Measurements from ENCODE around the gene DGCR8.
"Not testable (repeated sequence)": the region's sequence is repeated elsewhere in the genome, so short reads cannot be mapped to it uniquely, and the experiment has no call there.

Gene DGCR8

GRCh38 chr22:20066617-20067383 is 13.2 kb upstream of the DGCR8 start:
- no peak for DNase-seq (ENCODE audit: low spot score)

GRCh38 chr22:20067384-20067682 is 12.7 kb upstream of the DGCR8 start:
- not testable (repeated sequence) for DNase-seq (ENCODE audit: low spot score)

- no peak for DNase-seq (ENCODE audit: low spot score)
Measured at GRCh38 chr22:20068640-20069039, 11.4 kb upstream of the DGCR8 start.

GRCh38 chr22:20069331-20070042 is 10.6 kb upstream of the DGCR8 start:
- DNase-seq (ENCODE audit: low spot score): no peak

GRCh38 chr22:20071524-20071972 is 8.5 kb upstream of the DGCR8 start:
- no peak for DNase-seq (ENCODE audit: low spot score)

- DNase-seq (ENCODE audit: low spot score): no peak
Measured at GRCh38 chr22:20076627-20077172, 3.3 kb upstream of the DGCR8 start.

- peak; percentile 32 for DNase-seq (ENCODE audit: low spot score)
Measured at GRCh38 chr22:20080445-20080775, 369 bp downstream of the DGCR8 start.

- peak; percentile 32 for DNase-seq (ENCODE audit: low spot score)
Measured at GRCh38 chr22:20080776-20081654, 974 bp downstream of the DGCR8 start.

GRCh38 chr22:20083157-20083890 is 3.3 kb downstream of the DGCR8 start:
- no peak for DNase-seq (ENCODE audit: low spot score)

- DNase-seq (ENCODE audit: low spot score): no peak
Measured at GRCh38 chr22:20083891-20084546, 4.0 kb downstream of the DGCR8 start.

- DNase-seq (ENCODE audit: low spot score): peak; percentile 67
Measured at GRCh38 chr22:20084547-20085413, 4.7 kb downstream of the DGCR8 start.

GRCh38 chr22:20085651-20086050 is 5.6 kb downstream of the DGCR8 start:
- no peak for DNase-seq (ENCODE audit: low spot score)

GRCh38 chr22:20086101-20086599 is 6.1 kb downstream of the DGCR8 start:
- no peak for DNase-seq (ENCODE audit: low spot score)

GRCh38 chr22:20086763-20087162 is 6.7 kb downstream of the DGCR8 start:
- no peak for DNase-seq (ENCODE audit: low spot score)

- no peak for DNase-seq (ENCODE audit: low spot score)
Measured at GRCh38 chr22:20087319-20088262, 7.5 kb downstream of the DGCR8 start.

- DNase-seq (ENCODE audit: low spot score): no peak
Measured at GRCh38 chr22:20088263-20088648, 8.2 kb downstream of the DGCR8 start.

- no peak for DNase-seq (ENCODE audit: low spot score)
Measured at GRCh38 chr22:20089226-20089976, 9.4 kb downstream of the DGCR8 start.

Data from SK-N-DZ (cell line).